ENCODE measurements around the gene RACGAP1.

The RACGAP1 gene

DNA sequence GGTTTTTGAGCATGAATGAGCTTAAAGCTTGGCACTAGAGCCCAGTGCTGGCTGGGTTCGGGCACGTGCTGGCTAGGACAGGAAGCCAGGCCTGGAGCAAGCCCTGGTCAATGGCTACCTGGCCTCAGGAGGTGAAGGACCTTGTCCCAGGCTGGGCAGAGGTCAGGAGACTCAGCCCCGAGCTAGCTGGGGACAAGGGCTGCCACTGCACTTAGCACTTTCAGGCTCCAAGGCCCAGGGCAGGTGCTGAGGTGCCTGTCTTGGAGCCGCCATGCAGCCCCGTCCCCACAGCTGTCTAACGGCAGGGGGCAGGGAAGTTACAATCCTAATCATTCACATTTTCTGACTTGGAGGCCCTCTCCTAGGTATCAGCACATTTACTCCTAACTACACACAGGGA, 56.8 kb downstream of the RACGAP1 start:
- DNase-seq (ENCODE audit: low read depth), result no peak

DNA sequence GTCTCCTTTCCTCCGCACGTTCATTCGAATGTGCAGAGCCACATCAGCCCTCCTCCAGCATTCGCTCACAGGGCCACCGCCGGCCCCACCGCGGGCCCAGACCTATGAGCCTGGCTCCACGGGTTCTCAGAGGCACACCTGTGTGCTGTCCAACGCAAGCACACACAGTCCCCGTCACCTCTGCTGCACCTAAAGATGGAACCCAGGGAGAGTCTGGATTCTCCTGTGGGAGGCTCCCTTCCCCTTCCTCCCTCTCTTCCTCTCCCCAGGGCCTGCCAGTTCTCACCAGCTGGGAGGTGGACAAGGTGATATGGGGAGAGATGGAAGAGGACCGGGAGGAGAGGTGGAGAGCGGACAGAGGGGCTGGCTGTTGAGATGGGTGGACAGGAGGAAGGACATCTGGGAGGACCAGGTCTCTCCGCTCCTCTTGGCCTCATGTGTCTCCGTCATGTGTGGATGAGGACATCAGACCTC, 57.5 kb downstream of the RACGAP1 start:
- DNase-seq (ENCODE audit: low read depth), result no peak

DNA sequence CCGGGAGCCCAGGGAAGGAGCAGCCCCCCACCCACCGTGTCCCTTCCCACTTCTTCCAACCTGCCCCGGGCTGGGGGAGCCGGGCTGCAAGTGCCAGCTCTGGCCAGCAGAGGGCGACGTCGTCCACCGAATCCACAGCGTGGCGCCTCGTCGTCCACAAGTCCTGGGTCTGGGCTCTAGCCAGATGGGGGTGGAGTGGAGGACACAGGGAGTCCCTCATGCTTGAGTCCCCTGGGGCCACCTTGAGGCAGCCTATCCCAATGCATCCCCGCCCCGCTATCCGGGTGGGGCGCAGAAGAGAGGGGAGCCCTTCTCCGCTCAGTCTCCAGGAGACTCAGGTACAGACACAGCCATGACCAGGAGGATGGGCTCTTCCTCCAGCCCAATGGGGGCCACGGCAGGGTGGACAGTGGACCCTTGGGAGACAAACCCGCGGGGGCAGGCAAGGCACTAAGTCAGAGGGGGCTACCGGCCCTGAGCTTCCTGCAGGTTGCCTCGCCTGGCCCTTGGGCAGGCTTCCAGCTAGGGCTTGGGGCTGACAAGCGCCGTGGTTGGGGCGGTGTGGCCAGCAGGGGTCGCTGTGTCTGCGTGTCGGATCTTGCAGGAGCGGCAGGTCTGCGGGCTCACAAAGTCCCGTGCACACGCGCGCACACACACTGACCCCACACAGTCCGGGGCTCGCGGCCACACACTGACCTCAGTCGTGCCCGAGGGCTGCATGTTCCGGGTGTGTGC, 58.1 kb downstream of the RACGAP1 start:
- peak; percentile 56 for DNase-seq (ENCODE audit: low read depth)

DNA sequence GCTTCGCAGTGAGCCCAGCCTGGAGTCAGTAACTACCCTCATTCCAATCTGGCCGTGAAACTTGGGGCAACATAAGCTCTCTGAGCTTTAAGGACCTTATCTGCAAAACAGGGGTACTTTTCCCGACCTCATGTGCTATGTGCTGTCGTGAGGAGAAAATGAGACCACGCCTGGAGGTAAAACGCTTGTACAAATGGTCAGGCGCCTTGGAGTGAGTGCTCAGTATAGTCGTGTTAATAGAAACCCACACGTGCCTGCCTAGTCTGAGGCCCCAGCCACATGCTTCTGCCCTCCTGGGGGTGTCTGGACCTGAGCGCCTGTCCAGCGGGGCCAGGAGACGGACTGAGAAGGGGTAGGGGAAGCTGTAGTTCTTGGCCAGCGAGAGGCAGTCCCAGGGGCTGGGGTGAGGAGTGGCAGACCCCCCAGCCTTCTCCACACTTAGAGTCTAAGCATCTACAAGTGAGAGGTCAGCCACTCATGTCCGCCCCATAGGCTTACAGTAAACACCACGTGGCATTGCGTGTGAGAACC, 58.7 kb downstream of the RACGAP1 start:
- no peak for DNase-seq (ENCODE audit: low read depth)

DNA sequence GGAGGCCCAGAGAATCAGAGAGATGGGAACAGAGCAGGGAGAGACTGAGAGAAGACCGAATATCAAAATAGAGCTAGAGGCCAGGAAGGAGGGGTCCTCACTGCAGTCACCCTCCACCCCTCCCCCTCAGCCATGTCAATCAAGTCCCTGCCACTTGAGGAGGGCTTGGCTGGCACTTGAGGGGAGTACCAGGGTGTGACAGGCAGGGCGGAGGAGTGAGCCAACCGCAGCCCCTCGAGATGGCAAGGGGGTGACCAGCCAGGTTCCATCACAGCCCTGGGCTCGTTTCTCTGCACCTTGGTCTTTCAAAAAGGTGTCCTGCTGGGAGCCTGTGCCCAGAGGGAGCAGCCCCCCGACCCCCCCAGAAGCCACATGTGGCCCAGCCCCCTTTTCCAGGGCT, 59.5 kb downstream of the RACGAP1 start:
- DNase-seq (ENCODE audit: low read depth), result no peak

DNA sequence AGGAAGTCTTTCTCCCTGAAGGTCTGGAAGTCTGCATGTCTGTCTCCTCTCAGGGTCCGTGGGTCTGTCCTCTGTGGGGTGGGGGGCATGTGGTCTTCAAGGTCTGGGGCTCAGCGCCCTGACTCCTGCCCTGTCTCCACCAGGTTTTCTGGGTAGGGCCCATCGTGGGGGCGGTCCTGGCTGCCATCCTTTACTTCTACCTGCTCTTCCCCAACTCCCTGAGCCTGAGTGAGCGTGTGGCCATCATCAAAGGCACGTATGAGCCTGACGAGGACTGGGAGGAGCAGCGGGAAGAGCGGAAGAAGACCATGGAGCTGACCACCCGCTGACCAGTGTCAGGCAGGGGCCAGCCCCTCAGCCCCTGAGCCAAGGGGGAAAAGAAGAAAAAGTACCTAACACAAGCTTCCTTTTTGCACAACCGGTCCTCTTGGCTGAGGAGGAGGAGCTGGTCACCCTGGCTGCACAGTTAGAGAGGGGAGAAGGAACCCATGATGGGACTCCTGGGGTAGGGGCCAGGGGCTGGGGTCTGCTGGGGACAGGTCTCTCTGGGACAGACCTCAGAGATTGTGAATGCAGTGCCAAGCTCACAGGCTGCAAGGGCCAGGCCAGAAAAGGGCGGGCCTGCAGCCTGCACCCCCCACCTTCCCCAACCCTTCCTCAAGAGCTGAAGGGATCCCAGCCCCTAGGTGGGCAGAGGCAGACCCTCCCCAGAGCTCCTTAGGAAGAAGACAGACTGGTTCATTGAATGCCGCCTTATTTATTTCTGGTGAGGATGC, 60.3 kb downstream of the RACGAP1 start:
- DNase-seq (ENCODE audit: low read depth), result no peak

DNA sequence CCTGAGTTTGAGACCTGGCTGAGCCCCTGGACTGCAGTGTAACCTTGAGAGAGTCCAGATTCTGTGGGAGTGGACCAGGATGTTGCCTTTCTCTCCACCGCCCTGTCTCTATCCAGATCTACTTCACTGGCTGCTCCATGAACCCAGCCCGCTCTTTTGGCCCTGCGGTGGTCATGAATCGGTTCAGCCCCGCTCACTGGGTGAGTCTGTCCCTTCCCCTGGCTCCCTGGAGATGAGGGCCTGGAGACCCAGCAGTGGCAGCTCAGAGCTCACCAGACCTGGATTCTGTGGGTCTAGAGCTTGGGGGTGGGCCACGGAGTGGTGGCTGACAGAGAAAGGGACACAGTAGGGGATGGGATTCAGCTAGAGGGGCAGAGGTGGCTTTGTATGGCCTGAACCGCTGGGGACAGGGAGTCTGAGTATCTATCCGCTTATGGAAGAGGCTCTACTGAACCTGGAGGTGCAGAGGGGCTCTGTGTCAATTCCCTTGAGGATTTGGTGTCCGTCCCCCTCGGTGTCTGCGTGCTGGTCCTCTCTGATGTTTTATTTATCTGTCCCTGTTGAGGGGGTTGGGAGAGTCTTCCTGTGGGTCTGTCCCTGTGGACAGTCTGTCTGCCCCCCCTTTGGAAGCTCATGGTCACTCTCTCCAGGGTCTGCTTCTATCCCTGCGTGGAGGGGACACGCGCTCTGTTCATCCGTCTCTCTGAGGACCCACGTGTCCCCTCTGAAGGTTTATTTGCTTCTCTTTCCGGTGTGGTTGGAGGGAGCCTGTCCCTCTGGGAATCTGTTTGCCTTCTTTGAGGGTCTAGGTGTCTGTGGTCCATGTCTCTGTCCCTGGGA, 61.1 kb downstream of the RACGAP1 start:
- no peak for DNase-seq (ENCODE audit: low read depth)

DNA sequence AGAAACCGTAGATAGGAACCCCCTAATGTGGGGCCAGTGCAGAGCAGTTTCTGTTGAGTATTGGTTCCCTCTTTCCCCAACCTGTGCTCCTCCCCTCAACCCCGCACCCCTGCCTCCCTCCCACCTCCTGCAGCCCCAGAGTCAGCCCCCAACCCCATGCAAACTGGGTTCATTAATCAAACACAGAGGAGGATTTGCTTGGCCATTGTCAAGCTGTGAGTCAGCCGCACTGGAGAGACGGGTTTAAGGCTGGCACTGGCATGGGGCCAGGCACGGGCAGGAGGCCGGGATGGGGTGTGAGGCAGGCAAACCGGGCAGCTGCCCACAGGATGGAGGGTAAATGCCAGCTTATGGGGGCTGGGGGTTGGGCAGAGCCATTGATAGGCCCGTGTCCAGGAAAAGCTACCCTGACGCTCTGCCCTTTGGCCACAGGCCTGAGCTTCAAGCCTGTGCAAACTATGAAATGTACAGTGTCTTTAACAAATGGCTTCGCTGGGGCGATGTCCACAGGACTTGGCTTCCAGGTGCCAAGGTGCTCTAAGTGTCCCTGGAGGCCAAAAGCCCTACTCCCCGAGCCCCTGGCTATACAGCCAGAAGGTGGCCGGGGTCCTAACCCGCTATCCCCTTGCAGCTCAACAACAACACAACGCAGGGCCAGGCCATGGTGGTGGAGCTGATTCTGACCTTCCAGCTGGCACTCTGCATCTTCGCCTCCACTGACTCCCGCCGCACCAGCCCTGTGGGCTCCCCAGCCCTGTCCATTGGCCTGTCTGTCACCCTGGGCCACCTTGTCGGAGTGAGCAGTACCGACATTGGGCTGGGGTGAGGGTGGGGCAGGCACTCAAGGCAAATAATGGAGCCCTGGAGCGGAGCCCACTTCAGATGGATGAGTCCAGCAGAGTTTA, 62.2 kb downstream of the RACGAP1 start:
- DNase-seq (ENCODE audit: low read depth), result no peak

DNA sequence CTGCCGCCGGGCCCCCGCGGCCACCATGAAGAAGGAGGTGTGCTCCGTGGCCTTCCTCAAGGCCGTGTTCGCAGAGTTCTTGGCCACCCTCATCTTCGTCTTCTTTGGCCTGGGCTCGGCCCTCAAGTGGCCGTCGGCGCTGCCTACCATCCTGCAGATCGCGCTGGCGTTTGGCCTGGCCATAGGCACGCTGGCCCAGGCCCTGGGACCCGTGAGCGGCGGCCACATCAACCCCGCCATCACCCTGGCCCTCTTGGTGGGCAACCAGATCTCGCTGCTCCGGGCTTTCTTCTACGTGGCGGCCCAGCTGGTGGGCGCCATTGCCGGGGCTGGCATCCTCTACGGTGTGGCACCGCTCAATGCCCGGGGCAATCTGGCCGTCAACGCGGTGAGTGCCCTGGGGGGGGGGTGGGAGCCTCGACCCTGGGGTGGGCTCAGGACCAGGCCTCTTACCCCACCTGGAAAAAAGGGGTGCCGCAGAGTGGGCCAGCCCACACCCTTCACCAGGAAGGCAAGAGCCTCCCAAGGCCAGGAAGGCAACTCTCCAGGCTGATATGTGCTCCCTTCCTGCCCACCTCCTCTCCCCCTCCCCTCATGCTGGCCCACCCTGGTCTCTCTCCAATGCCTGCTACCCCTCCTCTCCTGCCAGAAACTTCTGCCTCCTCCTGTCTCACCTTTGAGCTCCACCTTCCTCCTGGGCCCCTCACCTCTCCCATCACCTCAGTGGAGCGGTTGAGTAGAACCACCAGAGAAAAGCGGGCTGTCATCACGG, 63.1 kb downstream of the RACGAP1 start:
- no peak for DNase-seq (ENCODE audit: low read depth)

DNA sequence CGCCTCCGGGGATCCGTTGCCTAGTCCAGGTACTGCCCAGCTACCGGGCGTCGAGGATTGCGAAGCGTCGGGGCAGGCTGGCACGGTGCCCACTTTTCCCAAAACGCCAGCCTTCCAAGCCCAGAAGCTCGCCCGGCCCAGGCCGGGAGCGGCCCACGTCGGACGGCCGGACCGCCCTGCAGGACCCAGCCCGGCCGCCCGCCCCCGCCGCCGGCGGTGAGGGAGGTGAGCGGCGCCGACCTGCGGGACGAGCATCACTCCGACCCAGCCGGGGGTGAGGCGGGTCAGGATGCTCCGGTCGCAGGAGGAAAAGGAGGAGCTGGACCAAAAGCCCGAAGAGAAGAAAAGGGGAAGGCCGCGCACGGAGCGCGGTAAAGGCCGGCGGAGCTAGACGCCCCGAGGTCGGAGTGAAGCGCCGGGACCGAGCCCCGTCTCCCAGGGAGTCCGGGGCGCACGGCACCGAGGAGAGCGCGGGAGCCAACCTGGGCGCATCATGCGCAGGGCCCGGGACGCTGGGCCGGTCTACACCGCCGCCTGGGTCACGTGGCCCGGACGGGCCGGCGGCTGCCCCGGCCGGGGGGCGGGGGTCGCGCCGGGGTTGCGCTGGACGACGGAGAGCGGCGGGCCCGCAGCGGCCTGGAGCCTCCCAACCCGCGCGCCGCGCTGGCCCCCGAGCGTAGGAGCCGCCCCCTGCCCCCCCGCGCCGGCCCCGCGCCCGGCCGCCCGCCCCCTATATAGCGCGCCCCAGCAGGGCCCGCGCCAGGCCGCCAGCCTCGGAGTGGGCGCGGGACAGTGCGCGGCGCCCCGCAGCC, 64.0 kb downstream of the RACGAP1 start, which contains the start of gene AQP5:
AQP5 (plus strand) TSS at position 762 of the 812 bp plus-strand sequence. CDS start 146 bp downstream, outside the sequence.
- no peak for DNase-seq (ENCODE audit: low read depth)

DNA sequence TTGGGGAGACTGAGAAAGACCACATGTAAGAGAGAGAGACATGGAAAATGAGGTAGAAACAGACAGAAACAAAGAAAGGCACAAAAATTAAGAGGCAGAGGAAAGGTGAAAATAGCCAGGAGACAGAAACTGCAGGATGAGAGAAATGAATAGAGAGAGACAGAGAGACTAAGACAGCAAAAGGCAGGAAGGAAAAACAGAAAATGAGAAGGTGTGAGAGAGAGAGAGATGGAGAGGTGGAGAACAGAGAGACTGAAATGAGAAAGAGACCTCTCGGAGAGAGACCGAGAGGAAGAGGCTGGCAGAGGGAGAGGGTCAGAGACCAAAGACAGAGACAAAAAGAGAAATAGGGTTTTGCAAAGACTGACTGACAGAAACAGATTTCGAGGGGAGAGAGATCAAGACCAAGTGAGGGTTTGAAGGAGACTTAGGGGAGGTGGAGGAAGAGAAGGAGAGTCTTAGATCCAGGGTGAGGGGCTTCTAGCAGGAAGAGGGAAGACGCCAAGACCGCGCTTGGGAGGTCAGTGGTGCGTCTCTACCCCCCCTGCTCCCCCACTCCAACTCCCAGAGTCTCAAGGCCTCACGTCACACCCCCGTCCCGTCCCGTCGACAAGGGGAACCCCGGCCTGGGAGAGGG, 64.7 kb downstream of the RACGAP1 start:
- DNase-seq (ENCODE audit: low read depth), result no peak

DNA sequence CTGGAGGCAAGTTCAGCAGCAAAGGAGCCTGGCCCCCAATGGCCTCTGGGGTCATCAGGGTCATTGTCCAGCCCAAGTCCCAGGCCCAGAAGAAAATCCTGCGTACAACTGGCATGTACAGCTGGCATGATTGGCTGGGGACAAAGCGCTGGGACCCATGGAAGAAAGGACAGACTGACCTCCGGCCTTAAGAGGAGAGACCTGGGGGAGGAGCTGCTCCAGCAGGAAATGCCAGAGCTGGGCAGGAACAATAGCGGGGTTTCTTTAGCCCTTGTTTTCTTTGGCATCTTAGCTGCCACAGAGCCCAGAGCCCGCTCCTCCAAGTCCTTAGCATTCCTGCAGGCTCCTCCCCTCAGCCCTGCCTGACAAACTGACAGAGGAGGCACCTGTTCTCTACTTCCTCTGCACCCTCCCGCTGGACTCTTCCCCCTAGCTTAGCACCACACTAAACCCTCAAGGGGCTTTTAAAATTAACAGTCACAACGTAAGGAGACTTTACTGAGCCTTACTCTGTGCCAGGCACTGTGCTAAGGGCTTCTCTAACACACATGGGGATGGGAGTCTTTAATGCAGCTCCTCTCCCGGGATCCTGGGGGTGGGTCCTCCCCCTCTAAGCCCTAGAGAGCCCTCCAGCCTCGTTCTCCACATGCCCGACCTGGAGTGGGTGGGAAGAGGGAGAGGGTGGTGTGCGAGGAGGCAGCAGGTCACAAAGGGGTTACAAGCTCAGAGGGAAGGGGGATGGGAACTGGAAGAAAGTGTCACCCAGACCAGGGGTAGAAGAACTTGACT, 65.4 kb downstream of the RACGAP1 start:
- no peak for DNase-seq (ENCODE audit: low read depth)

DNA sequence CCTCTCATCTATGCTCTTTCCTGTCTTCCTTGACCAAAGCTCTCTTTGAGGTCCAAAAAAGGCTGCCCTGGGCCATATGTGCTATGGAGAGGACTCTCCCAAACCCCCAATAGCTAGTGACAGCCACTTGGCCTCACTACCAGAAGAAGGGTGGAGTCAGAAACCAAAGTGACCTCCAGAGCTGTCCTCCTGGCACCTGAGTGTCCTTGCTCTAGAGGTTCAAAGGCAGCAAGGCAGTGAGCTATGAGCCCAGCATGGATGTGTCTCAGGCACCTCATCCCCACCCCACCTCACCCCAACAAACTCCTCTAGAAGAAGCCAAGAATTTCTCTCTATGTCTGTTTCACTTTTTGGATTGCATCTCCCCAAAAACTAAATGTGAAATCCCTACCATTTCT, 67.7 kb downstream of the RACGAP1 start:
- no peak for DNase-seq (ENCODE audit: low read depth)

DNA sequence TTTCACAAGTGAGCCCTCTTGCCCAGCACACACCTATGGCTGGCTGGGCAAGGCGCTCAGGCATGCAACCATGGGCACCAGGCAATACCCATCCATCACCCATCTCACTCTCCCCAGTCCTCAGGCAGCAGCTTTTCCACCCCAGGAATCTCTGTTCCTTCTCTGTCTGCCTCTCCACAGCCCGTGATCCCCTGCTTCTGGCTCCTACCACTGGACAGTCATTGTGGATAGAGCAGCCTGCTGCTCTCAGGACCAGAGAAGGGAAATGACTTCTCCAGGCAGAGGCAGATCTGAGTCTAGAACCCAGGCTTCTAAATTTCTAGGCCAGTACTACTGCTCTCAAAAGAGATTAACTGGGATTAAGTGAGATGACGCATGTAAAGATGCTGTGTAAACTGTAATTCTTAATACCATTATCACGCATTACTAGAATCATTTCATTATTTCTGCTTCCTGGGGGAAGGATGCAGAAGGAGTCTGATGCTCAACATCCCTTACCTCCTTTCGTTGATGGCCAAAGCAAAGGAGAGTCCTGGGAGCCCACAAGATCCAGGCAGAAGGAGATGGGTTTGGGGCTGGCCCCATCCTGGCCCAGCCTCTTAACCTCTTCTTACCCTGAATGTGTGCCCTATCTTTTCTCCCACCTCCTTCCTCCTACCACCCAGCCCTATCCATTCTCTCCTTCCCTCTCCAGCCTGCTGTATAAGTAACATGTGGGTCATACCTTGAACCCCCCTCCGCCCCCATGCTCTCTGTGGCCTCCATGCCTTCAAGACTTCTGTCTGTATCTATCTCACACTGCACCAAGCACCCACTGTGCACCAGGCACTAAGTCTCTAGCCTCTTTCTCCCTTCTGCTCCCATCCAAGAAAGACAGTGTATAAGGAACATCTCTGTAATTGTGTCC, 68.4 kb downstream of the RACGAP1 start:
- no peak for DNase-seq (ENCODE audit: low read depth)

DNA sequence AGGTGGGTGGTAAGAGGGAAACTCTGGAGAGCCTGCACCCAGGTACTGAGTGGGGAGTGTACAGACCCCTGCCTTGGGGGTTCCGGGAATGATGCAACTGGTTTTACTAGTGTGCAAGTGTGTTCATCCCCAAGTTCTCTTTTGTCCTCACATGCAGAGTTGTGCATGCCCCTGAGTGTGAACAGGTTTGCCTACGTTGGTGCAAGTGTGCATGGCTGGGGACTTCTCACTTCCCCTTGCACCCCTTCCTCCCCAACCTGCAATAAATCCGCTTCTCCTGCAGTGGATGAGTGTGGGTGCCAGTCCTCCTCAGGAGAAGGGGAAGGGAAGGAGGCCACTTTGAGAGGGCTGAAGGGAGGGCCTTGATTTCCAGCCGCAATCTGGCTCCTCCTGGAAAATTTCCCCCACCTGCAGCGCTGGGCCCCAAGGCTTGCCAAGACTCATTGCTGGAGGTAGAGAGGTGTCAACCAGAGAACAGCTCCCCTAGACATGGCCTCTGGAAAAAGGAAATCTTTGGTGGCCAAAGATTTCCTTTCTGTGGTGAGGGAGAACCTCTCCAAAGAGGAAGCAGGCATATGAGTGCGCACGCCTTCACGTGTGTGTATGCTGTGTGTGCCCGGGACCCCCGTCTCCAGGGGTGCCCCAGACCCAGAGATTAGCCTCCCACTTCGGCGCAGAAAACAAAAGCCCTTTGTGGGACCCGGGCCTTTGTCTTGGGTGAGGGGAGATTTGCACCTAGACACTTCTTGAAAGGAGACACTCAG, 69.2 kb downstream of the RACGAP1 start:
- DNase-seq (ENCODE audit: low read depth), result no peak

All from GM04504 (cell line).